ENCODE measurements around the gene POR.

GRCh38 chr7:75951506-75951905 is 36.6 kb downstream of the POR start:
- TF ChIP-seq POLR2A (IDR thresholded peaks at IDR 0.05), result no peak
- TF ChIP-seq, protein P1, sequence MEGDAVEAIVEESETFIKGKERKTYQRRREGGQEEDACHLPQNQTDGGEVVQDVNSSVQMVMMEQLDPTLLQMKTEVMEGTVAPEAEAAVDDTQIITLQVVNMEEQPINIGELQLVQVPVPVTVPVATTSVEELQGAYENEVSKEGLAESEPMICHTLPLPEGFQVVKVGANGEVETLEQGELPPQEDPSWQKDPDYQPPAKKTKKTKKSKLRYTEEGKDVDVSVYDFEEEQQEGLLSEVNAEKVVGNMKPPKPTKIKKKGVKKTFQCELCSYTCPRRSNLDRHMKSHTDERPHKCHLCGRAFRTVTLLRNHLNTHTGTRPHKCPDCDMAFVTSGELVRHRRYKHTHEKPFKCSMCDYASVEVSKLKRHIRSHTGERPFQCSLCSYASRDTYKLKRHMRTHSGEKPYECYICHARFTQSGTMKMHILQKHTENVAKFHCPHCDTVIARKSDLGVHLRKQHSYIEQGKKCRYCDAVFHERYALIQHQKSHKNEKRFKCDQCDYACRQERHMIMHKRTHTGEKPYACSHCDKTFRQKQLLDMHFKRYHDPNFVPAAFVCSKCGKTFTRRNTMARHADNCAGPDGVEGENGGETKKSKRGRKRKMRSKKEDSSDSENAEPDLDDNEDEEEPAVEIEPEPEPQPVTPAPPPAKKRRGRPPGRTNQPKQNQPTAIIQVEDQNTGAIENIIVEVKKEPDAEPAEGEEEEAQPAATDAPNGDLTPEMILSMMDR (IDR thresholded peaks at IDR 0.05), result no peak
